Measurements from ENCODE around the gene MTA1.

MTA1 gene

DNA sequence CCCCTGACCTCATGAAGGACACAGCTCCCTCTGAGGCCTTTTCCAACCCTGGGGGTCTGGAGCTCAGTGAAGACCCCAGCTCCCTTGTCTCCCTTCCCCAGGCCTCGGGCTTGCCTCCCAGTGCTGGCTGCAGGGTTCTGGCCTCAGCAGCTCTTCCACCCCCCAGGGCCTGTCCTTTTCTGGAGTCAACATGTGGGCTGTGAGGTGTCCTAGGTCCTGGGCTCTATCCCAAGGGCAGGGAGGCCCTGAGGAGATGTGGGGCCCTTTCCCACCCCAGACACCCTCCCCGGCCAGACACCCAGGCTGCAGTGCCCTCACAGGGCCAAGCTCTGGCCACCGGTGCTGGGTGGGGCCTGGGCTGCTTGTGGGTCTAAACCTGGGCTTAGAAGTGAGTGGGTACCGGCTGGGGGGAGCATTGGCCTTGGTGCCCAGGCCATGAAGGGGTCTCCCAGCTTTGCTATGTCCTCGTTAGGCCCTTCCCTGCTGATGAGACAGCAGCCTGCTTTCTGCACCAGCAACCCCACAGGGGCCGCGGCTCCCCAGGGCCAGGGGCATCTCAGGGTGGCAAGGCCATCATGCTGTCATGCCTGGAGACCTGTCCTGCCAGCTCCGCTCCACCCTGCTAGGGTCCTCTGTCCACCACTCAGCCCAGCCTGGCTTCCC is 52.3 kb downstream of the MTA1 start:
- TF ChIP-seq, protein P1, sequence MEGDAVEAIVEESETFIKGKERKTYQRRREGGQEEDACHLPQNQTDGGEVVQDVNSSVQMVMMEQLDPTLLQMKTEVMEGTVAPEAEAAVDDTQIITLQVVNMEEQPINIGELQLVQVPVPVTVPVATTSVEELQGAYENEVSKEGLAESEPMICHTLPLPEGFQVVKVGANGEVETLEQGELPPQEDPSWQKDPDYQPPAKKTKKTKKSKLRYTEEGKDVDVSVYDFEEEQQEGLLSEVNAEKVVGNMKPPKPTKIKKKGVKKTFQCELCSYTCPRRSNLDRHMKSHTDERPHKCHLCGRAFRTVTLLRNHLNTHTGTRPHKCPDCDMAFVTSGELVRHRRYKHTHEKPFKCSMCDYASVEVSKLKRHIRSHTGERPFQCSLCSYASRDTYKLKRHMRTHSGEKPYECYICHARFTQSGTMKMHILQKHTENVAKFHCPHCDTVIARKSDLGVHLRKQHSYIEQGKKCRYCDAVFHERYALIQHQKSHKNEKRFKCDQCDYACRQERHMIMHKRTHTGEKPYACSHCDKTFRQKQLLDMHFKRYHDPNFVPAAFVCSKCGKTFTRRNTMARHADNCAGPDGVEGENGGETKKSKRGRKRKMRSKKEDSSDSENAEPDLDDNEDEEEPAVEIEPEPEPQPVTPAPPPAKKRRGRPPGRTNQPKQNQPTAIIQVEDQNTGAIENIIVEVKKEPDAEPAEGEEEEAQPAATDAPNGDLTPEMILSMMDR (IDR thresholded peaks at IDR 0.05; ENCODE audit: low read depth, low read length): no peak
- no peak overlapping the region for H3K4me3 ChIP-seq (ENCODE audit: low read depth, low read length)

DNA sequence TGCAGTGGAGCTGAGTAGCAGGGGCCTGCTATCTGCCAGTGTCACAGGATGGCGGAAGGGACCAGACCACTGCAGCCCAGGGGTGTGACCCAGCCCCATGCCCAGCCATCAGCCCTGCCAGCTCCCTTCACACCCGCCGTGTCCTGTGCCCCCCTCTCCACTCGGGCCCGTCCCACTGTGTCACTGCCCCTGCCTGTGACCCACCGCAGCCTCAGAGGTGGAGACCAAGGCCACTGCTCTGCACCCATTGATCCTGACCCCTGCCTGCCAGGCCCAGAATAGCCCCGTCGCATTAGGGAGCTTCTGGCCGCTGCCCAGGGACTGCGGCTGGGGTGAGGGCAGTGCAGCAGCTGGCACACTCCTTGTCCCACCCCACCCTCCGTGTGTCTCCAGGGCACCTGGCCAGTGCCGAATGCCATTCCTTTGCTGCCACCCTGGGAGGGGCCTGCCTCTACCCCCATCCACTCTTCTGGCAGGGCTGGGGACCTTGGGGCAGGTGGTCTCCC is 52.9 kb downstream of the MTA1 start:
- TF ChIP-seq, protein P1 (IDR thresholded peaks at IDR 0.05; ENCODE audit: low read depth, low read length): no peak
- no peak overlapping the region for H3K4me3 ChIP-seq (ENCODE audit: low read depth, low read length)

DNA sequence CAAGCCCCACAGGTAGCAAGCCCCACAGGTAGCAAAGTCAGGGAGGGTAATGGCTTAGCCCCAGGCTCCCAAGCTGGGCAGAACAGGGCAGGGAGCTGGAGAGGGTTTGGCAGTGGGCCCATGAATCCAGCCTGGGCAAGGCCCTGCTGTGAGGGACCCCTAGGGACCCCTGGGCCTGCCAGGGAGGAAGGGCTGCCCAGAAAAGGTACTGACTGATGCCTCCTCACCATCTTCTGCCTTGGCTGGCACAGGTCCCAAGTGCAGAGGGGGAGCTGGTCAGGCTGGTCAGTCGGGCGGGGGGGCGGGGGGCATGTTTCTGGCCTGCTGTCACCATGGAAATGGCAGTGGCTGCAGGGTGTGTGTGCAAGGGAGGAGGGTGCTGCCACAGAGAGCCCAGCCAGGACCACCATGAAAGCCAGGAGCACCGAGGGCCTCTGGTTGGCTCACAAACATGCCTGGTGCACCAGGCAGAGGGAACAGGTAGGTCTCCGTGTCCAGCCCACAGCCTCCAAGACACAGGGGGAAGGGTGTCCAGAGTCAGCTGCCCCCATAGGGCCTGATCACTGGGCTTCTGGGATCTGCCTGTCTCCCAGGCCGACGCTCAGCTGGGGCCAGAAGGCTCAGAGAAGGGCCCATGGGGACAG is 53.5 kb downstream of the MTA1 start:
- no peak overlapping the region for H3K4me3 ChIP-seq (ENCODE audit: low read depth, low read length)
- TF ChIP-seq, protein P1 (IDR thresholded peaks at IDR 0.05; ENCODE audit: low read depth, low read length): no peak

DNA sequence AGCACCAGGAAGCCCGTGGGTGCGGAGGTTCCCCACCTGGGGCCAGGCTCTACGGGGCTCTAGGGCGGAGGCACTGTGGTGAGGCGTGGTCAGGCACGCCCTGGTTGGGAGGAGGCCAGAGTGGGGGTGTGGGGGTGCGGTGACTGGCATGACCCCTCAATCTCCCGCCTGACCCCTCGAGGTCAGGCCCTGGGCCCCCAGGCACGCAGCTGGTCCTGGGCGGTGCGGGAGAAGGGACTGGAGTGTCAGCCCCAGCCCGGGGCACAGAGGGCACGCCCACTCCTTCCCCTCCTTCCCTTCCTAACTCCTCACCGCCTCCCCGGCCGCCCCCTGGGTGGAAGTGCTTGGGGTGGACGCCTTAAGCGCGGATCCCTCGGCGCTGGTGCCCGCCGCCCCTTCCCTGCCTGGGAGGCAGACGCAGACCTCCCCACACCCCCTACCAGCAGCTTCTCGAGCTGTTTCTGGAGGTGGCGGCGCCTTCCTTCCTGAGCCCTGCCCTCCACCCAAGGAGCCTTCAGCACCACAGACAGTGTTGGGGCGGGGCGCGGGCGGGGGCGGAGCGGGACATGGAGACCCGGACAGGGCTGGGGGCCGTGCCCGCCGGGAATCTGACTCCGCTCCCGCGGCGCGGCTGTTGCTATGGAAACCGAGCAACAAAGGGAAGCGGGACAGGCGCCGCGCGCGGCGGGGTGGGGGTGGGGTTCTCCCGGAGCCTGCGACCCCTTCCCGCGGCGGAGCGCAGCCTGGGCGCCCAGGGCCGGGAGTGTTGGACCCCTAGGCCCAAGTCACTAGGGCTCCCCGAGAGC is 54.3 kb downstream of the MTA1 start:
- TF ChIP-seq, protein P1 (IDR thresholded peaks at IDR 0.05; ENCODE audit: low read depth, low read length): no peak
- peak overlapping the region; percentile 55 for H3K4me3 ChIP-seq (ENCODE audit: low read depth, low read length)

DNA sequence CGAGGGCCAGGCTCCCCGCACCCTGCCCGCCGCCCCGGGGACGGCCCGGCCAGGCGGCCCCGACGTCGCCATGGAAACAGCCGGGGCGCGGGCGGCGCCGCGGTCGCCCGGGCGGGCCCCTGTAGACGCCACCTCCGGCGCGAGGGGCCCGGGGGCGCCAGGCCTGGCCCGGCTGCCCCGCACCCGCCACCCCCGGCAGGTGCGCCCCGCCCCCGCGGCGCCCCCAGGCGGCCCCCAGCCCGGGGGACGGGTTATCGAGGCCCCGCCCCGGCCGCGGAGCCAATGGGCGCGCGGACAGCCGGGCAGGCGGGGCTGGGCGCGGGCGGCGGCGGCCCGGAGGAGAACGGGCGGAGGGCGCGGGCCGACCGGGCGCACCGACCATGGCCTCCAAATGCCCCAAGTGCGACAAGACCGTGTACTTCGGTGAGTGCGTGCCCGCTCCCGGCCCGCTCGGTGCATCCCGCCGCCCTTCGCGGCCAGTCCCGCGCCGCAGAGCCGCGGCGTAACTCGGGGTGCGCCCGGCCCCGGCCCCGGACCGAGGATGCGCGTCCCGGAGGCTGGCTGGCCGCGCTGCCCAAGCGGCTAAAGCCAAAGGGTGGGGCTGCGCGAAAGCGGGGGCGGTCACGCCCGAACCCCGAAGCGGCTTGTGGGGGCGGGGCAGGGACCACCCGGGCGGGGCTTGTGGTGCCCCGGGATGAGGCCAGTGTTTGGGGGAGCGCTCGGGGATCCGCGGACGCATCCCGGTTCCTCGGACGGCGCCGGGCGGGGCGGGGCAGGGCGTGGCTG is 55.0 kb downstream of the MTA1 start, which contains the start of gene CRIP2:
Gene CRIP2, plus strand, starts transcription at position 339 of the 786 bp plus-strand sequence. Its CDS starts 42 bp downstream, at position 381.
- TF ChIP-seq, protein P1 (IDR thresholded peaks at IDR 0.05; ENCODE audit: low read depth, low read length): no peak
- peak within 1 kb of the TSS; percentile 55 for H3K4me3 ChIP-seq (ENCODE audit: low read depth, low read length)

DNA sequence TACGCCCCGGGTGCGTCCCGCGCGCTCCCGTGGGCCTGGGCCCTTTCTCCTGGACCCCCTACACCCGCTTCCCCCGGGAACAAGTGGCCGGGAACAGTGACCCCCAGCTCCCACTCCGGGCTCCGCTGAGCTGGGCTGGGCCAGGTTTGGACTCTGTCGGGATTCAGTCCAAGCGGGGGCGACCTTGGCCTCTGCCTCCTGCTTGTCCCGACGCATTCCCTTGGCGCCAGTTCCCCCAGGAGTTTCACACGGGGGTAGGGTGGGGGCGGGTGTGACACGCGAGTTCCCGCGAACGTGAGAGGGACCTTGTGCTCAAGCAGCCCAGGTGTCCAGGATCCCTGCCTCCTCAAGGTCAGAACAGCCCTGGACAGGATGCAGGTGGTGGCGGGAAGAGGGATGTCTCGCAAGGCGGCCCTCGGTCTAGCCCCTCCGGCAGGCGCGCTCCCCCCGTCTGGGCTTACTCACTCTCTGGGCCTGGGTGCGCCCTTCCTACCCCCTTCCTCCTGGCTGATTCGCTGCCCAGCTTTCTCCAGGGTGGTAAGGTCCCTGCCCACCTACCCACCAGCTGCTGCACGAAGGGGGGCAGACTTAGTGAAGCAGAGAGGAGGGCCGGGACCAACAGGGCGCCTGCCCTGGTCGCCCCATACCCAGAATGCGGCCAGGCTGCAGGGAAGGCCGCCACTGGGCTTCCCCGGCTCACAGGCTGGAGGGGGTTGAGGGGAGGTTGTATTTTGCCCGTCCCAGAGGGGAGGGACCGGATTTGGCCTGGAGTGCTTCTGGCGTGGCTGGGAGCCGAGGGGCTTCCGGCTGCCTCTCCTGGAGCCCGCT is 55.9 kb downstream of the MTA1 start:
- TF ChIP-seq, protein P1 (IDR thresholded peaks at IDR 0.05; ENCODE audit: low read depth, low read length): no peak
- H3K4me3 ChIP-seq (ENCODE audit: low read depth, low read length): peak overlapping the region; percentile 54

Data from WI38 (cell line).